ENCODE results near the gene NPPC. TPM values are rescaled to one million over a fixed set of nuclear protein-coding genes. Genes with fewer than 3 reads are reported as not detected.

The NPPC gene
- not detected in 2 replicates for total RNA-seq
- long read RNA-seq, result 0 reads

GRCh38 chr2:231926180-231926741 is at the start of gene NPPC:
Gene NPPC, minus strand, starts transcription at chr2:231926396. Its CDS starts 147 bp downstream, at chr2:231926249.
- Mint-ChIP-seq H3K4me1 (ENCODE audit: unreplicated experiment) (peaks cover 6% of the 10 kb centered on the region), H3K36me3 (ENCODE audit: unreplicated experiment) (no peaks in the 10 kb centered on the region), H3K27ac (ENCODE audit: unreplicated experiment) (no peak within 1 kb of the TSS), H3K4me3 (ENCODE audit: unreplicated experiment) (peak within 1 kb of the TSS; percentile 53), H3K9me3 (ENCODE audit: unreplicated experiment) (no peaks in the 10 kb centered on the region), H3K27me3 (ENCODE audit: unreplicated experiment) (peaks cover 67% of the 10 kb centered on the region)
- no peak for DNase-seq (ENCODE audit: extremely low spot score, unreplicated experiment)
- peak; percentile 53 for TF ChIP-seq CTCF (IDR thresholded peaks at IDR 0.05)

- Mint-ChIP-seq H3K9me3 (ENCODE audit: unreplicated experiment) (no peaks in the 10 kb centered on the region), H3K4me1 (ENCODE audit: unreplicated experiment) (no peaks in the 10 kb centered on the region), H3K27me3 (ENCODE audit: unreplicated experiment) (no peaks in the 10 kb centered on the region), H3K36me3 (ENCODE audit: unreplicated experiment) (peaks cover 5% of the 10 kb centered on the region), H3K27ac (ENCODE audit: unreplicated experiment) (no peak overlapping the region), H3K4me3 (ENCODE audit: unreplicated experiment) (no peak overlapping the region)
- DNase-seq (ENCODE audit: extremely low spot score, unreplicated experiment), result no peak
- TF ChIP-seq CTCF (IDR thresholded peaks at IDR 0.05), result no peak
These were observed 48.8 kb upstream of the NPPC start for GRCh38 chr2:231975001-231975400.

- Mint-ChIP-seq H3K36me3 (ENCODE audit: unreplicated experiment) (peaks cover 3% of the 10 kb centered on the region), H3K4me3 (ENCODE audit: unreplicated experiment) (no peak overlapping the region), H3K4me1 (ENCODE audit: unreplicated experiment) (no peaks in the 10 kb centered on the region), H3K27me3 (ENCODE audit: unreplicated experiment) (no peaks in the 10 kb centered on the region), H3K9me3 (ENCODE audit: unreplicated experiment) (no peaks in the 10 kb centered on the region), H3K27ac (ENCODE audit: unreplicated experiment) (no peak overlapping the region)
- no peak for TF ChIP-seq CTCF (IDR thresholded peaks at IDR 0.05)
- DNase-seq (ENCODE audit: extremely low spot score, unreplicated experiment), result no peak
These were observed 44.3 kb upstream of the NPPC start for GRCh38 chr2:231970461-231970860.

- Mint-ChIP-seq H3K9me3 (ENCODE audit: unreplicated experiment) (no peaks in the 10 kb centered on the region), H3K36me3 (ENCODE audit: unreplicated experiment) (peaks cover 3% of the 10 kb centered on the region), H3K27ac (ENCODE audit: unreplicated experiment) (no peak overlapping the region), H3K4me1 (ENCODE audit: unreplicated experiment) (peaks cover 5% of the 10 kb centered on the region), H3K27me3 (ENCODE audit: unreplicated experiment) (no peaks in the 10 kb centered on the region), H3K4me3 (ENCODE audit: unreplicated experiment) (no peak overlapping the region)
- no peak for TF ChIP-seq CTCF (IDR thresholded peaks at IDR 0.05)
- DNase-seq (ENCODE audit: extremely low spot score, unreplicated experiment), result no peak
These were observed 42.6 kb upstream of the NPPC start for GRCh38 chr2:231968820-231969219.

- no peaks in the 10 kb centered on the region for H3K27me3 Mint-ChIP-seq (ENCODE audit: unreplicated experiment)
- H3K4me3 Mint-ChIP-seq (ENCODE audit: unreplicated experiment), result no peak overlapping the region
- no peaks in the 10 kb centered on the region for H3K36me3 Mint-ChIP-seq (ENCODE audit: unreplicated experiment)
- DNase-seq (ENCODE audit: extremely low spot score, unreplicated experiment), result no peak
- no peak for TF ChIP-seq CTCF (IDR thresholded peaks at IDR 0.05)
- no peaks in the 10 kb centered on the region for H3K9me3 Mint-ChIP-seq (ENCODE audit: unreplicated experiment)
- no peak overlapping the region for H3K27ac Mint-ChIP-seq (ENCODE audit: unreplicated experiment)
- peaks cover 18% of the 10 kb centered on the region for H3K4me1 Mint-ChIP-seq (ENCODE audit: unreplicated experiment)
These were observed 40.7 kb upstream of the NPPC start for GRCh38 chr2:231966886-231967285.

All from osteocyte (in vitro differentiated cells).